Activated CD8-positive, alpha-beta memory T cell treated with anti-CD3 and anti-CD28 coated beads, Interleukin-2, amount 50 U/mL, for 48 hours (primary cell): ENCODE measurements around the gene BCL10.
A peak's percentile ranks its signal among the peaks of the same experiment; 100 is the strongest.
"Not testable (repeated sequence)": the region's sequence is repeated elsewhere in the genome, so short reads cannot be mapped to it uniquely, and the experiment has no call there.

Experiments used
- DNase-seq: peaks from one replicate; pipeline ENCODE4 v3.0.0-alpha.2; 2020

Gene BCL10

GRCh38 chr1:85262985-85263384 lies 13.4 kb downstream of the BCL10 start:
- DNase-seq, result no peak

DNA sequence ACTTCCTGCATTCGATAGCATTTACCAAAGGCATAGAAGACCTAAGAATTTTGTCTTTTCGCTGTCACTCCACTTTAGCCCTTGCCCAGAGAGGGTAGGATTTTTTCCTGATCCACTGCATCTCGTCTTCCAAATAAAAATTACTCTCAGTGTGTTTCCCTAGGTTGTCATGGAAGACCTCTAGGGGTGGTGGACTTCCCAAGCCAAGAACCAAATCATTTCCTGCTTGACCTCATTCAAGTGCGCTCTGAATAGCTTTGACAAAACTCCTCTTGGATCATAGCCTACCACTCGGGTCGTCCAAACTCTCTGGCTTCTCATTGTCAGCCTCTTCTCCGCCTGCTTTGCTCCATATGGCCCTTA lies 16.5 kb downstream of the BCL10 start:
- DNase-seq, result no peak

GRCh38 chr1:85259118-85259911 lies 17.1 kb downstream of the BCL10 start, which contains the start of gene C1orf52:
Gene C1orf52 (minus strand): TSS chr1:85259662. CDS start chr1:85259633, 29 bp downstream.
- peak; percentile 100 for DNase-seq

DNA sequence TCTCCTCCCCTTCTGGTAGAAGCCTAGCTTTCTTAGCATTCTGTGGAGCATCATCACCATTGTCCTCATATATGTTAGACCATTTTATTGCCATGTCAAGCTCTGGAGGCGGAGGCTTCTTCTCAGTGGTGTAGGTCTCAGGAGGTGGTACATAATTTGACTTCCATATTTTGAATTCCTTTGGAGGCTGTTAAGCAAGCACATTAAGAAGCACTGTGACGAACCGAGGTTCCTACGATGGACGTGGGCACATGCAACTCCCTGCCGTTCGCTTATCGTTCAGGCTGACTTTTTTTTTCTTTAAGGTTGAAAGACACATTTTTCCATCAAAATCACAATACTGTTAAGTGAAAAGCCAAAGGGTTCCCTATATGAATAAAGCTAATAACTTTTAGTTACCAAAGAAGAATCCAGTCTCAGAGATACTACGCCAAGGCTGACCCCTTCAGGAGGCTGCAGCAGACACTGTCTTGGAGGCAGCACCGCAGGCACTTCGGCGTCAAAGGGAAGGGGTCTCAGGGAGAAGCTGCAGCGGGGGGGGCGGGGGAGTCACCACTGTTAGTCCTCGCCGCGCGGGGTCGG lies 17.8 kb downstream of the BCL10 start:
- DNase-seq, result no peak

DNA sequence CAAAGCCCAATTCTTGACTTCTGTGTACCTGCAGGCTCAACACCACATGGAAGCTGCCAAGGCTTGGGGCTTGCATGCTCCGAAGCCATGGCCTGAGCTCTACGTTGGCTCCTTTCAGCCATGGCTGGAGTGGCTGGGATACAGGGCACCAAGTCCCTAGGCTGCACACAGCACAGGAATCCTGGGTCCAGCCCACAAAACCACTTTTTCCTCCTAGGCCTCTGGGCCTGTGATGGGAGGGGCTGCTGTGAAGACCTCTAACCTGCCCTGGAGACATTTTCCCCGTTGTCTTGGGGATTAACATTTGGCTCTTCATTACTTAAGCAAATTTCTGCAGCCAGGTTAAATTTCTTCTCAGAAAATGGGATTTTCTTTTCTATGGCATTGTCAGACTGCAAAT lies 27.4 kb downstream of the BCL10 start:
- DNase-seq, result not testable (repeated sequence)

DNA sequence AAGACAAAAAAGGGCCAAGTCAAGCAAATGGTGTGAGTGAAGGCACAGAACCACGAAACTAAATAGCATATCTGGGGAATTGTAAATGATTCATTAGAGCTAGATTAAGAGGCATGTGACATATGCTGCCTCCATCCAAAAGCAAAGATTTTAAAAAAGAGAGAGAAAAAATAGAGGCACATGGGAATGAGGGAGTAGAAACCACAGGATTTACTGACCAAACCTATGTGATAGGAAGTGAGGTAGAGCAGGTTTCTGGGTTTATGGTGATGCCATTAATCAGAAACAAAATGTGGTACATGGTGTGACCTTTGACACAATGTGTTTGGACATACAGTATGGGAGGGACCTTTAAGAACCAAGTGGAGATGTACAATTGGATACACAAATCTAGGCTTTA lies 30.5 kb downstream of the BCL10 start:
- no peak for DNase-seq

- DNase-seq, result no peak
These were observed 31.0 kb downstream of the BCL10 start for GRCh38 chr1:85245456-85245855.

DNA sequence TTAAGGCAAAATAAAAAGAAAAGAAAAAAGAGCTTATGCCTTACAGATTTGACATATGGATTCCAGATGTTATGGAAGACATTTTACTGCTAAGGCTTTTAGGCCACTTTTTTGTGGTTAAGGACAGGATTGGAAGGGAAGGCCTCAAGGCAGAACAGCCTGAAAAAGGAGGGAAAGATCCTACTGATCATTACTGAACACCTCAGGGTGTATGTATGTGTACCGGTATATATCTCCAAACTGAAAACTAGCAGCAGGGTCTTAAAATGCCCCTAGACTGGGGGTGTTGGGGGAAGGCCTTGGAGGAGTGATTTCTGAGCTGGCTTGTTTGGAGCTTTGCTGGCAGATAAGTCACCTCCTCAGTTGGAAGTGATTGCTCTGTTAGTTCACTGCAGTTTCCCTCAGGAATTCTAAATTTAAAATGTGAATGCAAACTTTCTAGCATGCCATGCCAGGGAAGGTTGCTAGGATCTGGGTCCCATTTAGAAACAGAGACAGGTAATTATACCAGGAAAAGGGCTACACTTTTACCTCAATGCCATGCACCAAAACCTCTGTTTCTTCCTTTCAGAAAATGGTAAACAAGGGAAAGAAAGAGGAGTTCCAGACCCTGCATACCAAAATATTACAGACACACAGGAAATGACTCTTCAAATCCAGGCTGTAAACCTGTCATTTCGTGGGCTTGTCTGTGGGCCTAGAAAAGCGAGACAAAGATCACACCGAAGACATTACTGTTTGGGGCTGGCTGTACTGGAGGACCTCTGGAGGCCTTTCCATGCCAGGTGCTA lies 32.0 kb downstream of the BCL10 start:
- no peak for DNase-seq

GRCh38 chr1:85243372-85243771 lies 33.1 kb downstream of the BCL10 start:
- no peak for DNase-seq

DNA sequence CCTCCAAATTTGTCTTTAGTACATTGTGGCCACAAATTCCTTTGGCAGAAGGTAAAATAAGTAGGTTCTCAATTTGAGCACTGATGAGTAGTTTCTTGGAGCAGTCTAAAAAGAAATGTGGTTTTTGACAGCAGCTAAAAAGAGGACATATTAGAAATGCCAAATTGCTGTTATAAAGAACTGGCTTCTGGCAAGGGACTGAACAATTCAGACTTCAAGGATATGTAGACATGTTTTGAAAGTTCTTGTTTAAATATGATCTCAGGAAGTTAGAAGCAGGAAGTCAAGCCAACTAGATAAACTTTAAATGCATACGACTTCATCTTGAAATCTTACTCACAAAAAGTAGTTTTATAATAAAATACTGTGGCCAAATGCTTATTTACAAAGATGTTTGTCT lies 35.8 kb downstream of the BCL10 start:
- no peak for DNase-seq

- no peak for DNase-seq
These were observed 36.2 kb downstream of the BCL10 start for GRCh38 chr1:85240174-85240601.

DNA sequence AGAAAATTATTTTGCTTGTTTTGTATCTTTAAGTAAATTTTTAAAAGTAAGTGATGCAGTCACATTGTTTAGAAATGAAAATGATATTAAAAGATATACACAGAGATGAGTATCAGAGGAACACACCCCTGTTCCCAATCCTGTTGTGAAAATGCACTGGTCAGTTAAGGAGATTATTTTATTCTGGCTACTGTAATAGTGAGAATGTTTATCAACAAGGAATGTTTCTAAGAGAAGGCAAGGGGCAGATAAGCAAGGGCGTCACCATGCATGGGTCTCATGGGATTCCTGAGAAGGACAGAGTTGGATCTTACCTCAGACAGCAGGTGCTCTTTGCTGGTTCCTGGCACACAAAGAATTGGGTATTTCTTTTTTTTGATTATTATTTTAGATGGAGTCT lies 38.8 kb downstream of the BCL10 start:
- no peak for DNase-seq

DNA sequence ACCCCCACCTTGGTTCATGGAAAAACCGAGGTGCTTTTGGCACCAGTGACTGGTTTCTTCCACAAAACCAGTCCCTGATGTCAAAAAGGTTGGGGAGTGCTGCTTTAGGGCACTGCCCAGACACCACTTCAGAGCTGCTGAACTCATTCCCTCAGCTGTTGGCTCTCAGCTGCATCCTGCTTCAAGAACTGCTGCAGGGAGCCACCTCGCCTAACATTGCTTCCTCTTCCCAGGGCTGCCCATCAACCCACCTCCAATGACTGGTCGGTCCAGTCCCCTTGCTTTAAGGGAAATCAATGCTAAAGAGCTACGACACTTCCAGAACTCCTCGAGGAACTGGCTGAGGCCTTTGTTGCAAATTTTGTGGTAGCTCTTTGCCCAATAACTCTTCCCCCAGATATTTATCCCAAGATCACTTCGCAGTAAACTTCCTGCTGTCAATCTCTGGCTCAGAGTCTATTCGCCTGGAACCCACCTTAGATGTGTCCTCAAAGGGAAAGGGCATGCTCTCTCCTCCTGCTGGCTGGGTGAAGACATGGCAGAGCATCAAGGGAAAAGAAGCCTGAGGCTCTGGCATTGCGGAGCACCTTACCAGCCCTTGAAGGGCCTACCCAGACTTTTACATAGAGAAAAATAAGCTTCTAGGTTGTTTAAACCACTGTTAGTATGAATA lies 46.0 kb downstream of the BCL10 start:
- no peak for DNase-seq

- DNase-seq, result no peak
These were observed 46.8 kb downstream of the BCL10 start for GRCh38 chr1:85229574-85230097.

DNA sequence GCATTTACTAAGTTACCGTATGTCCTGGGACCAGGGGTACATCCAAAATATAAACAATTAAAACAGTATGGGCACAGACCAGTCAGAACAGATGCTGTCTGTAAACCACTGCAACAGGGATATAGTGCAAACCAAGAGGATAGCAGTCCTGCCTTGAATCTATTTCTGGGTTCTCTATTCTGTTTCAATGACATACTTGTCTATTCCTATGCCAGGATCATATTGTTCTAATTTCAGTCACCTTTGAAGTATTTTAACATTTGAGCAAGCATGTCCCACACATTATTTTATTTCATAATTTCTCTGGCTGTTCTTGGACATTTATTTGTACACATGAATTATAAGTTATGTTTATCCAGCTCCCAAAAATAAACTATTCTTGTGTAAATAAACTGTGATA lies 47.5 kb downstream of the BCL10 start:
- no peak for DNase-seq

DNA sequence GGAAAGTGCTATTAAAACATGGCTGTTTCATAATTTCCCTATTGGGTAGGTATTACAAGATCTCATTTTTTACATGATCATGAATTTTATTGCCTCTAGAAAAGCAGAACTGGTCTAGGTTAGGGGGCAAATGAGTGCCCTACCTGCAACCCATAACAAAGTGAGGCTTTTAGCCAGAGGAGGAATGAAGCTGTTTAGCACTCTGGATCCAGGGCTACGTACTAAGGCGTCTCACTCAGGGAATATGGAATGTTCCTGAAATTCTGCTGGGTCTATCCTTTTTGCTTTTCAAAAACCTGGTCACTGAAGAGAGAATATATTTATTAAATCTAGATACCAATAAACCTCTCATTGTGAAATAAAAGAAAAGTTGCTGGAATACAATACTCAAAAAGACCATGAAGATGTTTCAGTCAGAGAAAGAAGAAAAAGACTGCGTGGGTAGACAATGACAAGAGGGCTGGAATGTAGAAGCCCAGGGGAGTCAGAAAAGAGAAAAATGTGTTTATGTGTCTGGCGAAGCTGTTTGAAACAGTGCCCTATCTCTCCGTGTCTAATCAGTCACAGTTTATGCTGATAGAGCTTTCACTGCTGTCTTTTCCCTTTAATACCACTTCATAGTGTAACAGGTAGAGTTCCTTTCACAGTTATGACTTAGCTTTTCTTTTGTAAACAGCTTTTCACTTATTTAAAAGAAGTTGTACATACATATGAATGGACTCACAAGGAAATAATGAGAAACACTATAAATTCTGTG lies 50.6 kb downstream of the BCL10 start:
- DNase-seq, result no peak

DNA sequence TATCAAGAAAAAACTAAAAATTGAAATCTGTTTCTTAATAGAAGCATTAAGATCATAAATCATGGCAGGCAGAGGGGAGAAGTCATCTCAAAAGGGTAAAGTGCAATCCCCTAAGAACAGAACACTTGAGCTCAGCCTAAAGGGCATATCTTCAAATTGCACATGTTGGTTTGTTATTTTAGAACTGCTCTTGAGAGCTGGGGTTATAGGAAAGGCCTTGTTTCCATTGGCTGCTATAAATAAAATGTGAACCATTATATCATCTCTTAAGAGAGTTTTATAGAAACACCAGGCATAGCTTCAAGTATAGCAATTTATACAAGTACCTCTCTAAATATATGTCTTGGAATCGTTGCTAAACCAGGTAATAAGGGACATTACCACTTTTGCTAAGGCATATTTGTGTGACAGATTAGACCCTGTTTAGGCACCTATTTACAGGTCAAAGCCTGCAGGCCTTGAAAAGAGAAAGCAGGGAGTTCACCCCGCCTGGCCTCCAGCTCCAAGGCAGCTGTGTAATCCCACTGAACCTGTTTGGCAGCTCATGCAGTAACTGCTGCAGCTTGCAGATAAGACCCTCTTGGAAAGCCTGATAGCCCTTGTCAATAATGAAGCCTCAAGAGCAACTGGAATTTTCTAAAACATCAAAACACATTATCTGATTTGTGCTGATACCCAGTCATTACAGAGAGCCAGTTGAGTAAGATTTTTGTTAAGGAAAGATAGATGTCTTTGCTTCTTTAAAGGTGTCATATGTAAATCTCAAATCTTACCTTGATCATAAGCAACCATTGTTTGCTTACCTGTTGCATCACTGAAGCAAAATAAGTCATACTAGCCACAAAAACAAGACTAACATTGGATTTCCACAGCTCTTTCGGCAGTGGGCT lies 51.5 kb downstream of the BCL10 start:
- no peak for DNase-seq

DNA sequence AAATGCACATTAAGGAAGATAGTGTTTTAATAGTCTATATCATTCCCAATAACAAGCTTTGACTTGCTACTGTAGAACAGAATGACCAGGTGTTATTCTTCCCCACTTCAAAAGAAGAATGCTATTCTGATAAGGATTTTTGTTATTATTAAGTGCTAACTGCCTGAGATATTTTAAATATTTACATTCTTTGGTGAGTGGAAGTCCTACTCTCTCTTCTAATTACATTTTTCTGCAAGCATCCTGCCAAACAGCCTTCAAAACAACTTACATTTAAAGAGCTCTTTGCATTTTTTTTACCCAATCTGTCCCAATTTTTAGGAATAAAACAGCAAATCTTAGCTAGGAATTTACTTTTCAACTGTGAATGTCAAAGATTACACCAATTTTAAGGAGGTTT lies 52.1 kb downstream of the BCL10 start:
- no peak for DNase-seq

- no peak for DNase-seq
These were observed 53.1 kb downstream of the BCL10 start for GRCh38 chr1:85223334-85223733.

DNA sequence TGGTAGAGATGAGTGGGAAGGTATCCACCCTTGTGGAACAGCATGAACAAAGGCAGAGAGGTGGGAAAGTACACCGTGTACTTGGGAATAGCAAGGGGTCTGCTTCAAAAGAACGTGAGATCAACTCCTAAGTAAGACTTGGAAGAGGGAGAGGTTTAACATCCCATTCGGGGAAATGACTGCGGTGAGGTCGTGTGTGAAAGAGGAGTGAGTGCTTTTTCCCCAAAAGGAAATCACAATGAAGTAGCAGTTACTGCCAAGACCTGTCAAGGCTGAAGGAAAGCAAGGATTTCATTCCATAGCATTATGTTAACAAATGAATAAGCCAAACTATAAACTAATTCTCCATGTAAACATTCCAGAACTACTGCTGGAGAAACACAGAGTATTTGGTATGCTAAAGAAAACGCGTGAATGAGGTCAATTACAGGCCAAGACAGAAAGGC lies 55.7 kb downstream of the BCL10 start:
- DNase-seq, result no peak
